Measurements from ENCODE around the gene VPS45.

- TF ChIP-seq POLR2A (IDR thresholded peaks at IDR 0.05), result no peak
- TF ChIP-seq CTCF (IDR thresholded peaks at IDR 0.05), result no peak
- no peak for TF ChIP-seq EP300 (IDR thresholded peaks at IDR 0.05; ENCODE audit: low read depth)
- TF ChIP-seq POLR2AphosphoS5 (IDR thresholded peaks at IDR 0.05), result no peak
Measured at GRCh38 chr1:150085406-150085805, 17.8 kb downstream of the VPS45 start.

Measured in transverse colon (tissue), 4 donors.